MCF 10A (cell line): ENCODE results near the gene SLC22A4. TPM values are rescaled to one million over a fixed set of nuclear protein-coding genes. Genes with fewer than 3 reads are reported as not detected.

Experiments used
- BruUV-seq: library from RNA; stranded (reverse); fragments of 400-500 nt; replicated peaks from 2 replicates; lab custom pipeline; 2021; lab: Mats Ljungman, UMichigan
- CTCF ChIA-PET: fragments of 300-600 bp; sonication (Branson Sonifier 250); formaldehyde crosslinking; extraction: SDS; loops from one replicate; lab custom pipeline; 2021; ENCODE audit warnings: antibody characterized with exemption, inconsistent platforms; lab: Yijun Ruan, JAX
- POLR2A ChIA-PET: fragments of 300-600, 350-650 bp; sonication (Branson Sonifier 250); formaldehyde crosslinking; extraction: SDS; loops from one replicate; lab custom pipeline; 2020; ENCODE audit warnings: antibody characterized with exemption, inconsistent platforms; lab: Yijun Ruan, JAX
- DNase-seq: peaks from one replicate; pipeline ENCODE4 v3.0.0-alpha.2; 2018; ENCODE audit not compliant: unreplicated experiment
- H3K27ac Mint-ChIP-seq: one replicate; pipeline ENCODE4 v1.8.0; 2022; ENCODE audit warnings: mild to moderate bottlenecking, low read depth, mixed read lengths; ENCODE audit not compliant: unreplicated experiment
- H3K27me3 Mint-ChIP-seq: one replicate; pipeline ENCODE4 v1.8.0; 2022; ENCODE audit warnings: mixed read lengths; ENCODE audit not compliant: insufficient read depth, unreplicated experiment
- H3K36me3 Mint-ChIP-seq: one replicate; pipeline ENCODE4 v1.8.0; 2022; ENCODE audit warnings: mild to moderate bottlenecking, moderate library complexity, mixed read lengths; ENCODE audit not compliant: insufficient read depth, unreplicated experiment
- H3K4me1 Mint-ChIP-seq: one replicate; pipeline ENCODE4 v1.8.0; 2022; ENCODE audit warnings: mixed read lengths; ENCODE audit not compliant: insufficient read depth, unreplicated experiment
- H3K4me3 Mint-ChIP-seq: one replicate; pipeline ENCODE4 v1.8.0; 2022; ENCODE audit warnings: mild to moderate bottlenecking, moderate library complexity, mixed read lengths; ENCODE audit not compliant: unreplicated experiment
- H3K9me3 Mint-ChIP-seq: one replicate; pipeline ENCODE4 v1.8.0; 2022; ENCODE audit warnings: mixed read lengths; ENCODE audit not compliant: unreplicated experiment
- CTCF ChIP-seq: fragments of 200-600 bp; IDR thresholded peaks from one replicate; pipeline ENCODE4 v1.8.0; 2022; ENCODE audit warnings: antibody characterized with exemption, mild to moderate bottlenecking; ENCODE audit not compliant: unreplicated experiment
- intact Hi-C: fragments of 100-400 bp; cut with micrococcal nuclease; formaldehyde crosslinking; loops from 2 replicates; pipeline ENCODE4 v1.14.1; 2022
- total RNA-seq: library from RNA; stranded (reverse); gene quantifications from 2 replicates; pipeline ENCODE4 v1.2.3, GENCODE V29; 2022

Gene SLC22A4
- total RNA-seq, 1 experiment from 2014 or later: 17.5 TPM

GRCh38 chr5:132264546-132265335, 29.5 kb upstream of the SLC22A4 start:
- H3K4me3 Mint-ChIP-seq: no peak overlapping the region
- H3K27me3 Mint-ChIP-seq: no peaks in the 10 kb centered on the region
- ChIA-PET CTCF (interaction anchor here (0.6 to 6.3 kb wide), 10 partner anchors 8 to 236 kb away, joined by 3 to 53 read pairs (median 4); partner anchors contain the start of gene P4HA2), POLR2A (interaction anchor here (0.6 to 1.2 kb wide), 4 partner anchors 11 to 40 kb away, joined by 3 to 4 read pairs (median 3); partner anchors contain the start of gene SLC22A4)
- H3K9me3 Mint-ChIP-seq: no peaks in the 10 kb centered on the region
- peaks cover 48% of the 10 kb centered on the region for H3K36me3 Mint-ChIP-seq
- no peak for DNase-seq
- H3K27ac Mint-ChIP-seq: peak overlapping the region; percentile 98
- TF ChIP-seq CTCF: no peak
- peaks cover 61% of the 10 kb centered on the region for H3K4me1 Mint-ChIP-seq
- BruUV-seq: no TSS peak
- intact Hi-C loops: loop anchor here (2.0 kb wide), 2 partner anchors 30 to 84 kb away; partner anchors contain the start of gene SLC22A4

- no peak for TF ChIP-seq CTCF
- DNase-seq: peak; percentile 89
- ChIA-PET POLR2A (interaction anchor here (0.7 to 1.2 kb wide), 4 partner anchors 10 to 51 kb away, joined by 3 to 4 read pairs (median 3); partner anchors contain the start of gene SLC22A4), CTCF (interaction anchor here (0.6 to 6.3 kb wide), 11 partner anchors 13 to 235 kb away, joined by 3 to 53 read pairs (median 3); no protein-coding TSS in a partner anchor)
- H3K4me3 Mint-ChIP-seq: no peak overlapping the region
- H3K27ac Mint-ChIP-seq: peak overlapping the region; percentile 98
- peaks cover 54% of the 10 kb centered on the region for H3K4me1 Mint-ChIP-seq
- TSS peak; percentile 85 for BruUV-seq
- intact Hi-C loops: loop anchor here (2.0 kb wide), 2 partner anchors 29 to 85 kb away; partner anchors contain the start of gene SLC22A4
- peaks cover 48% of the 10 kb centered on the region for H3K36me3 Mint-ChIP-seq
- H3K27me3 Mint-ChIP-seq: no peaks in the 10 kb centered on the region
- H3K9me3 Mint-ChIP-seq: no peaks in the 10 kb centered on the region
Measured at GRCh38 chr5:132265336-132266030, 28.7 kb upstream of the SLC22A4 start.

GRCh38 chr5:132266031-132266835, 28.0 kb upstream of the SLC22A4 start:
- Mint-ChIP-seq H3K9me3 (no peaks in the 10 kb centered on the region), H3K27me3 (no peaks in the 10 kb centered on the region), H3K27ac (peak overlapping the region; percentile 98), H3K36me3 (peaks cover 52% of the 10 kb centered on the region), H3K4me3 (no peak overlapping the region), H3K4me1 (peaks cover 47% of the 10 kb centered on the region)
- CTCF ChIA-PET: interaction anchor here (0.6 to 6.3 kb wide), 5 partner anchors 15 to 109 kb away, joined by 3 to 53 read pairs (median 3); no protein-coding TSS in a partner anchor
- POLR2A ChIA-PET: interaction anchor here (0.7 kb wide), 1 partner anchor 52 kb away, joined by 3 read pairs; no protein-coding TSS in a partner anchor
- DNase-seq: no peak
- no TSS peak for BruUV-seq
- intact Hi-C loops: no loop called here
- no peak for TF ChIP-seq CTCF
